IMR-90 (cell line): ENCODE results near the gene FGD5. TPM values are rescaled to one million over a fixed set of nuclear protein-coding genes. Genes with fewer than 3 reads are reported as not detected.

Experiments used
- ATAC-seq: fragments of 200-7000 bp; cut with Tn5 transposase; 2 replicates; pipeline ENCODE4 v1.9.1; 2020; ENCODE audit warnings: low read depth, mild to moderate bottlenecking, moderate library complexity
- BruUV-seq: library from RNA; stranded (reverse); fragments of 400-500 nt; replicated peaks from 2 replicates; lab custom pipeline; 2021; lab: Mats Ljungman, UMichigan
- CTCF ChIA-PET: fragments of 300-600 bp; formaldehyde crosslinking; extraction: SDS; loops from one replicate; lab custom pipeline; 2021; ENCODE audit warnings: antibody characterized with exemption; lab: Yijun Ruan, JAX
- POLR2A ChIA-PET: fragments of 300-600 bp; sonication (Branson Sonifier 250); formaldehyde crosslinking; loops from one replicate; lab custom pipeline; 2022; ENCODE audit warnings: antibody characterized with exemption; ENCODE audit not compliant: unreplicated experiment; lab: Charles Lee
- DNase-seq: peaks from one replicate; pipeline ENCODE4 v3.0.0; 2013
- H2AFZ ChIP-seq: replicated peaks from 2 replicates; pipeline ENCODE3; 2013; ENCODE audit warnings: low read length, mild to moderate bottlenecking; ENCODE audit not compliant: poor library complexity
- H2AK5ac ChIP-seq: 2 replicates; pipeline ENCODE4 v1.6.1; 2013; ENCODE audit warnings: low read depth, low read length, inconsistent platforms
- H2AK9ac ChIP-seq: replicated peaks from 2 replicates; pipeline ENCODE3; 2013; ENCODE audit warnings: mild to moderate bottlenecking, low read depth, low read length, moderate library complexity; ENCODE audit not compliant: poor library complexity
- H2BK120ac ChIP-seq: 2 replicates; pipeline ENCODE4 v1.6.1; 2013; ENCODE audit warnings: low read depth, low read length, inconsistent platforms
- H2BK15ac ChIP-seq: 3 replicates; pipeline ENCODE4 v1.6.1; 2013; ENCODE audit warnings: low read depth, low read length, inconsistent platforms
- H2BK20ac ChIP-seq: 2 replicates; pipeline ENCODE4 v1.6.1; 2013; ENCODE audit warnings: low read depth, mild to moderate bottlenecking, inconsistent platforms, low read length, moderate library complexity
- H2BK5ac ChIP-seq: 2 replicates; pipeline ENCODE4 v1.6.1; 2013; ENCODE audit warnings: mild to moderate bottlenecking, low read depth, low read length, inconsistent platforms; ENCODE audit not compliant: poor library complexity, severe bottlenecking
- H3K14ac ChIP-seq: replicated peaks from 2 replicates; pipeline ENCODE4 v1.6.1; 2013; ENCODE audit warnings: low read depth, low read length, inconsistent platforms
- H3K18ac ChIP-seq: 2 replicates; pipeline ENCODE4 v1.6.1; 2013; ENCODE audit warnings: low read depth, low read length, control low read depth
- H3K23ac ChIP-seq: 2 replicates; pipeline ENCODE4 v1.6.1; 2013; ENCODE audit warnings: low read depth, low read length, inconsistent platforms
- H3K27ac ChIP-seq: 2 replicates; pipeline ENCODE4 v1.5.1; 2013; ENCODE audit warnings: mild to moderate bottlenecking, control low read depth, low read length; ENCODE audit not compliant: insufficient read depth
- H3K27me3 ChIP-seq: 2 replicates; pipeline ENCODE4 v1.6.1; 2013; ENCODE audit warnings: low read length; ENCODE audit not compliant: control insufficient read depth, insufficient read depth
- H3K36me3 ChIP-seq: 2 replicates; pipeline ENCODE4 v1.6.1; 2013; ENCODE audit warnings: low read length, mixed read lengths; ENCODE audit not compliant: control insufficient read depth, insufficient read depth
- H3K4ac ChIP-seq: 2 replicates; pipeline ENCODE4 v1.6.1; 2013; ENCODE audit warnings: low read depth, low read length, inconsistent platforms
- H3K4me1 ChIP-seq: 2 replicates; pipeline ENCODE4 v1.6.1; 2013; ENCODE audit warnings: low read length, mixed read lengths; ENCODE audit not compliant: control insufficient read depth, insufficient read depth
- H3K4me2 ChIP-seq: 2 replicates; pipeline ENCODE4 v1.6.1; 2013; ENCODE audit warnings: low read depth, mild to moderate bottlenecking, control low read depth, low read length, moderate library complexity
- H3K4me3 ChIP-seq: 2 replicates; pipeline ENCODE4 v1.5.1; 2013; ENCODE audit warnings: low read depth, mild to moderate bottlenecking, control low read depth, low read length, moderate library complexity; ENCODE audit not compliant: insufficient read depth
- H3K56ac ChIP-seq: 2 replicates; pipeline ENCODE4 v1.6.1; 2013; ENCODE audit warnings: low read length, inconsistent platforms; ENCODE audit not compliant: insufficient read depth; ENCODE audit errors: extremely low read depth
- H3K79me1 ChIP-seq, 2 experiments: 2 replicates each; pipeline ENCODE4 v1.6.1; 2013; ENCODE audit warnings: low read length in 2 of 2, inconsistent platforms in 1 of 2, low read depth in 1 of 2
- H3K9ac ChIP-seq: 2 replicates; pipeline ENCODE4 v1.6.1; 2013; ENCODE audit warnings: low read depth, low read length, control low read depth
- H3K9me1 ChIP-seq: 2 replicates; pipeline ENCODE4 v1.6.1; 2013; ENCODE audit warnings: low read length, inconsistent platforms; ENCODE audit not compliant: insufficient read depth
- H3K9me3 ChIP-seq: 2 replicates; pipeline ENCODE4 v1.6.1; 2013; ENCODE audit warnings: low read length; ENCODE audit not compliant: control insufficient read depth, insufficient read depth
- H4K20me1 ChIP-seq: 2 replicates; pipeline ENCODE4 v1.6.1; 2013; ENCODE audit warnings: low read length, inconsistent platforms; ENCODE audit not compliant: insufficient read depth
- H4K5ac ChIP-seq: 2 replicates; pipeline ENCODE4 v1.6.1; 2013; ENCODE audit warnings: mild to moderate bottlenecking, low read depth, low read length, control low read depth
- H4K8ac ChIP-seq, 2 experiments: 2 replicates each; pipeline ENCODE4 v1.6.1; 2013; ENCODE audit warnings: low read depth in 2 of 2, low read length in 2 of 2, control low read depth in 1 of 2, inconsistent platforms in 1 of 2
- H4K91ac ChIP-seq: 2 replicates; pipeline ENCODE4 v1.6.1; 2013; ENCODE audit warnings: low read depth, low read length, inconsistent platforms; ENCODE audit not compliant: insufficient read depth
- FOS ChIP-seq: fragments of 150-350 bp; IDR thresholded peaks from 2 replicates; pipeline ENCODE4 v1.6.1; 2016; ENCODE audit warnings: low read depth, low read length
- MAFK ChIP-seq: IDR thresholded peaks from 2 replicates; pipeline ENCODE4 v1.6.1; 2012; ENCODE audit warnings: low read depth, low read length, improper control_type of control experiment
- NFE2L2 ChIP-seq: fragments of 150-350 bp; IDR thresholded peaks from 2 replicates; pipeline ENCODE4 v1.6.1; 2016; ENCODE audit warnings: low read depth, mild to moderate bottlenecking, low read length
- POLR2A ChIP-seq: IDR thresholded peaks from 2 replicates; pipeline ENCODE4 v1.6.1; 2012; ENCODE audit warnings: mild to moderate bottlenecking, low read depth, low read length
- RAD21 ChIP-seq: IDR thresholded peaks from 2 replicates; pipeline ENCODE4 v1.6.1; 2012; ENCODE audit warnings: low read length, improper control_type of control experiment
- WGBS, 2 experiments: methylation state at CpG; one replicate each; pipeline versions ENCODE4 v1.1.5 to v1.1.7; 2013; ENCODE audit warnings: missing lambda C conversion rate in 2 of 2; ENCODE audit not compliant: insufficient read length in 1 of 2; ENCODE audit errors: extremely low coverage in 2 of 2; 5-methylcytosine and 5-hydroxymethylcytosine counted together
- dilution Hi-C: fragments of 300-500 bp; cut with HindIII; formaldehyde crosslinking; loops from one replicate; pipeline ENCODE4 v1.14.3; 2018; ENCODE audit warnings: low sequenced_read_pairs; ENCODE audit not compliant: unreplicated experiment
- in situ Hi-C: fragments of 300-500 bp; cut with MboI; formaldehyde crosslinking; loops from 3 replicates; pipeline ENCODE4 v1.14.3; 2019; ENCODE audit warnings: low sequenced_read_pairs, inconsistent platforms, mixed read lengths
- intact Hi-C: fragments of 100-400 bp; cut with micrococcal nuclease; formaldehyde crosslinking; loops from 2 replicates; pipeline ENCODE4 v1.10.0; 2022
- polyA plus RNA-seq, 3 experiments: library from polyadenylated mRNA; depleted of rRNA; stranded (reverse); fragments of >200 nt; gene quantifications; 2 replicates each; pipeline ENCODE4 v1.2.3, GENCODE V29; 2012; ENCODE audit warnings: low replicate concordance in 1 of 3
- total RNA-seq: library from RNA; depleted of rRNA; stranded (reverse); fragments of >200 nt; gene quantifications from 2 replicates; pipeline ENCODE4 v1.2.3, GENCODE V29; 2012

Gene FGD5
- total and polyA plus RNA-seq, 2 of the 4 experiments (the other 2 are of a cell fraction) = not detected

DNA sequence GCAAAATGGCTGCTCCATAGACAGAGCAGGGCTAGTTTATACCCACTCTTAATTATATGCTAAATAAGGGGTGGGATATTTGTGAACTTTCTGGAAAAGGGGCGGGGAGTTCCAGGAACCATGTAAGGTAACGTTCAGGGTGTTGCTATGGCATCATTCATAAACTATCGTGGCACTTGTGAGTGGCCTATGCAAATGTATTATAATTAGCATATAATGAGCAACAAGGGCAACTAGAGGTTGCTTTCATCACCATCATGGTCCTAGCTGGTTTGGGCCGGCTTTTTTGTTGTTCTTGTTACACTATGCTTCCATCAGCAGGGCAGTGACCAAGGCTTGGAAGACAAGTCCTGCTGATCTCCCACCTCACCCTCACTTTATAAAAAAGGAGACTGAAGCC, 43.2 kb upstream of the FGD5 start:
- no peak overlapping the region for H3K23ac ChIP-seq
- no peak overlapping the region for H4K91ac ChIP-seq
- H2BK15ac ChIP-seq = no peak overlapping the region
- no peak overlapping the region for H2BK5ac ChIP-seq
- POLR2A ChIA-PET = no interaction called here
- BruUV-seq = no TSS peak
- in situ Hi-C loops (no loop called here), intact Hi-C loops (no loop called here), dilution Hi-C loops (no loop called here)
- no peak overlapping the region for H3K56ac ChIP-seq
- H3K27me3 ChIP-seq = peaks cover 16% of the 10 kb centered on the region; the same call in 1 of the 2 replicates
- H3K4me2 ChIP-seq = no peak overlapping the region
- H3K4ac ChIP-seq = no peak overlapping the region
- H2AK9ac ChIP-seq = no peak overlapping the region
- no peaks in the 10 kb centered on the region for H3K4me1 ChIP-seq
- no peak overlapping the region for H3K27ac ChIP-seq
- H2AFZ ChIP-seq = no peak overlapping the region
- H3K79me1 ChIP-seq = no peaks in the 10 kb centered on the region
- ATAC-seq (no peak), DNase-seq (no peak)
- no peak overlapping the region for H3K14ac ChIP-seq
- no peak overlapping the region for H4K8ac ChIP-seq
- TF ChIP-seq RAD21 (no peak), MAFK (no peak), FOS (no peak), POLR2A (no peak), NFE2L2 (no peak)
- H3K9me3 ChIP-seq = no peaks in the 10 kb centered on the region
- H3K4me3 ChIP-seq = no peak overlapping the region
- no peaks in the 10 kb centered on the region for H4K20me1 ChIP-seq
- H2AK5ac ChIP-seq = no peak overlapping the region
- WGBS, 2 experiments = no CpG with 5 or more reads among the region's 4 CpGs
- no peak overlapping the region for H3K18ac ChIP-seq
- CTCF ChIA-PET = no interaction called here
- no peak overlapping the region for H2BK120ac ChIP-seq
- no peak overlapping the region for H3K9ac ChIP-seq
- no peak overlapping the region for H4K5ac ChIP-seq
- no peak overlapping the region for H2BK20ac ChIP-seq
- no peaks in the 10 kb centered on the region for H3K9me1 ChIP-seq
- no peaks in the 10 kb centered on the region for H3K36me3 ChIP-seq
